GM19397 (cell line): Measurements from ENCODE around the gene XIST.
"Not testable (repeated sequence)": the region's sequence is repeated elsewhere in the genome, so short reads cannot be mapped to it uniquely, and the experiment has no call there.

Source experiments
- ATAC-seq: cut with Tn5 transposase; IDR thresholded peaks from one replicate; pipeline ENCODE4 v1.9.1; 2021; ENCODE audit warnings: mild to moderate bottlenecking, moderate library complexity; ENCODE audit not compliant: unreplicated experiment

Gene XIST

GRCh38 chrX:73840120-73840924, 12.2 kb downstream of the XIST start:
- no peak for ATAC-seq

GRCh38 chrX:73839152-73839551, 13.4 kb downstream of the XIST start:
- ATAC-seq = no peak

DNA sequence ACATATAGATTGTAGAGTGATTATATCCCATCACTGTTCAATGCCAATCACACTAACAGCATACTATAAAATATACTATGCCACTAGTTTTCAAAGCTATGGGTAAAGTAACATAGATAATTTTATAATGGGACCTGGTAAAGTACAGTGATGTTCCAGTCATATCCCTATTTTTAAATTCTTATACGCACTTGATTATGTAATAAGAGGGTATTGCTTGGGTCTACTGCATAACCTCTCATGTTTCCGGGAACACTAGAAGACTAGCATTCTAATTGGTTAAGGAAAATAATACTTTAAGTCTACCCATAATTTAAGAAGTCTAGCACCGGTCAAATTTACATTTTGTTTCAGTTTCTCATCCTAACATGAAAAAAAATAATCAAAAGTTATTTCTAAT, 14.4 kb downstream of the XIST start:
- no peak for ATAC-seq

- no peak for ATAC-seq
Observed at GRCh38 chrX:73836956-73837477, 15.5 kb downstream of the XIST start.

- ATAC-seq = no peak
Observed at GRCh38 chrX:73834219-73834618, 18.3 kb downstream of the XIST start.

- ATAC-seq = no peak
Observed at GRCh38 chrX:73832319-73832718, 20.2 kb downstream of the XIST start.

- ATAC-seq = no peak
Observed at GRCh38 chrX:73831500-73831899, 21.0 kb downstream of the XIST start.

GRCh38 chrX:73830489-73831414, 21.8 kb downstream of the XIST start:
- no peak for ATAC-seq

DNA sequence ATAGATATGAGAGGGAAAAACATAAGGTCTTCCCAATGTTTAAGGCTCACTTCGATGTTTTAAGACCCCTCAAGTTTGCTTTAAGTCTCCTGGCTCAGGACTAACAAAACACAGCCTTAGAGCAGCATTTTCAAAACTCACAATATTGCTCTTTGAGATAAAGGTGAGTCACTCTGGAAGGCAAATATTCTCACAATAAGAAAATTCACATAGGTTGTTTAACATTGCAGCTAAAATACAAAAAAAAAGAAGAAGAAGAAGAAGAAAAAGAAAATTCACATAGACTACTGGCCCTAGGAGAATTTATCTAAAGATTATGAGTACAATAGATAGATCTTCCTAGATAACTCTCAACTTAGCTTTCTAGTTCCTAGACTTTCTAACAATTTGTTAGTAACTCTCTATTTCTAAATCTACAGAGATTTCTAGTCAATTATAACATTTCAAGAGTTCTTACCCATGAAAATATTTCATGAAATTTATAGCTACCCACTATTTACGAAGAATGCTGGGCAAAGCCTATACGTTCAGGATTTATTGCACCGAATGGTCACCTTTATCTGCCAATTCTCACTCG, 22.5 kb downstream of the XIST start:
- ATAC-seq = no peak

DNA sequence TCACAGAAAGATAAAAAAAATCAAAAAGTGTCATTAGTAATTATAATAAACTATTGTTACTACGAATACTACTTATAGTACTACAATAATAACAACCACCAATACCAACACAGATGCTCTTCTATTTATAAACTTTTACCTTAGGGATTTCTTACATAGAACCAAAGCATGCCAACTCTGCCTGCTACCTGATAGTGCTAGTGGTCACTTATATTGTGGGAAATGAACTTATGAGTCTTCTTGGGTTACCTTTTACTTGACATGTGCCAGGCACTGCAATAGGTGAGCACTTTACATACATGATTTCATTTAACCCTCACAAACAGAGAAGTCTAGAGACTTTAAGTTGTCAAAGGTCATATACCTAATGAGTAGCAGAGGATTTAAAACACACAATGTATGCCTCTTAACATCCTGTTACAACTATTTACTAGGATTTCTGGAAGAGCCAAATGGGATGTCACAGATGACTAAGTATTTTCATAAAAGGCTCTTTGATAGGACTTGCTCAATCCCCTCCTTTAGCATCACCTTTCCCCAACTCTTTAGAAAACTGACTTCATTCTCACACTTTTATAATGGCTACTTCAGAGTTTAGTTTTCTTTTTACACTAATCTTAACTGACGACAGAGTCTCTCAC, 24.3 kb downstream of the XIST start:
- ATAC-seq = no peak

DNA sequence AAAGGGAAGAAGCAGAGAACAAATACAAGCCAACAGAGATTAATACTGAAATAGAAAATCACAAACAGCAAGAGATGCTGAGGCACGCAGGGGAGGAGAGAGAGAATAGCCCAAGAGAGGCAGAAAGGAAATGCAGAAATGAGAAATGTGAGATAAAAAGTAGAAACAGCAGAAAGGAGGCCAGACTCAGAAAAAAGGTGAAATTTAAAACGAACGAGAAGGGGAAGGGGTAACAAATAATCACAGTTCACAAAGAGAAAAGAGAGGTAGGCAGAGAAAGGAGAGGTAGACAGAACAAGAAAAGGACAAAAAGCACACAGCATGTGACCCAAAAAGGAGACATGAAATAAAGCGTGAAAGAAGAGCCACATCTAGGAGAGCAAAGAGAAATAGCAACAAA, 25.1 kb downstream of the XIST start:
- ATAC-seq = no peak

GRCh38 chrX:73826996-73827395, 25.5 kb downstream of the XIST start:
- no peak for ATAC-seq

- no peak for ATAC-seq
Observed at GRCh38 chrX:73825569-73825968, 26.9 kb downstream of the XIST start.

DNA sequence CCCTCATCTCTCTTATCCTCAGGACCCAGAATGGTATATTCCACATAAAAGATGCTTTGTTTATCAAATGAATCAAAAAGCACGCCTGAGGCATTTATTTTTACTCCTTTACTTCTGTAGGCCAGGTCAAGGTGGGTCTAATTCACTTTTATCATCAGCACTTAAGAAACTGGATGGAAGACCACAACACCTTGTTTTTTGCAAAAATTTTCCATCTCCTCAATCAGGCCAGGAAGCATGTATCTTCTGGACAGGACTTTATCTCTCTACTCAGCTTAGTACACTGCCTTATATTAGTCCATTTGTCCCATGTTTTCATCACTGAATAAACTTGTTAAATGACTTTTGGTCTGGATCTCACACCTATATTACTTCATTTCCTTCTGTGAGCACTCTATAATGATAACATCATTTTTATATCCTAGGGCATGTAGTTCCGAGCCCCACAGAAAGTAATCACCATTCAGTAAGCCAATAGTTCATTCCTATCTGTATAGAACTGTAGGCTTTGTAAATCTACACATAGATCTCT, 29.0 kb downstream of the XIST start:
- no peak for ATAC-seq

GRCh38 chrX:73822775-73823174, 29.7 kb downstream of the XIST start:
- no peak for ATAC-seq

GRCh38 chrX:73821921-73822559, 30.5 kb downstream of the XIST start:
- ATAC-seq = no peak

GRCh38 chrX:73819864-73820558, 32.5 kb downstream of the XIST start:
- ATAC-seq = not testable (repeated sequence)

GRCh38 chrX:73818200-73819116, 34.1 kb downstream of the XIST start:
- ATAC-seq = no peak
